GM12878 (cell line): ENCODE results near the gene RALB. TPM values are rescaled to one million over a fixed set of nuclear protein-coding genes. Genes with fewer than 3 reads are reported as not detected.
A peak's percentile ranks its signal among the peaks of the same experiment; 100 is the strongest.

Experiments
- BRCA1 ChIP-seq: IDR thresholded peaks from 2 replicates; pipeline ENCODE4 v1.6.1; 2011; ENCODE audit warnings: low read depth, low read length, improper control_type of control experiment
- CBFB ChIP-seq: IDR thresholded peaks from 2 replicates; pipeline ENCODE4 v1.6.1; 2016; ENCODE audit warnings: antibody characterized with exemption, low read depth
- CUX1 ChIP-seq: IDR thresholded peaks from 2 replicates; pipeline ENCODE4 v1.6.1; 2012; ENCODE audit warnings: improper control_type of control experiment, low read depth, low read length; ENCODE audit not compliant: insufficient replicate concordance
- IKZF1 ChIP-seq: fragments of 450-650 bp; conservative IDR thresholded peaks from 2 replicates; pipeline ENCODE4 v1.6.1; 2017; ENCODE audit warnings: antibody characterized with exemption, mild to moderate bottlenecking
- POLR2A ChIP-seq: IDR thresholded peaks from 2 replicates; pipeline ENCODE4 v1.6.1; 2011; ENCODE audit warnings: low read depth, mild to moderate bottlenecking, low read length
- POU2F2 ChIP-seq: IDR thresholded peaks from 3 replicates; pipeline ENCODE4 v1.6.1; 2011; ENCODE audit warnings: low read depth, mild to moderate bottlenecking, low read length, borderline replicate concordance
- RUNX3 ChIP-seq: IDR thresholded peaks from 2 replicates; pipeline ENCODE4 v1.6.1; 2012; ENCODE audit warnings: low read length, inconsistent platforms
- SREBF1 ChIP-seq: IDR thresholded peaks from 2 replicates; pipeline ENCODE4 v1.6.1; 2012; ENCODE audit warnings: mild to moderate bottlenecking, low read length
- SREBF2 ChIP-seq: IDR thresholded peaks from 2 replicates; pipeline ENCODE4 v1.6.1; 2012; ENCODE audit warnings: mild to moderate bottlenecking, low read length
- TCF12 ChIP-seq: IDR thresholded peaks from 2 replicates; pipeline ENCODE4 v1.6.1; 2011; ENCODE audit warnings: low read depth, mild to moderate bottlenecking, low read length
- ZBTB11 ChIP-seq: fragments of 450-650 bp; formaldehyde crosslinking; IDR thresholded peaks from 2 replicates; pipeline ENCODE4 v1.5.0; 2022; ENCODE audit warnings: mild to moderate bottlenecking, missing genetic modification characterization
- ZBTB40 ChIP-seq: fragments of 450-650 bp; IDR thresholded peaks from 2 replicates; pipeline ENCODE4 v1.6.1; 2016; ENCODE audit warnings: mild to moderate bottlenecking, moderate library complexity, borderline replicate concordance
- polyA plus RNA-seq, 11 experiments: library from polyadenylated mRNA; depleted of rRNA in 4 of 11; unstranded in 6 of 11; stranded (reverse) in 5 of 11; fragments of >200 nt; fragmentation: Nextera tagmentation in 4 of 11; fragmentation: Illumina TruSeq in 1 of 11; extraction: Ambion mirVana in 4 of 11; extraction: Trizol in 1 of 11; gene quantifications; 1 replicate in 1 of 11; 2 replicates in 10 of 11; pipeline versions ENCODE4 v1.2.1 to v1.2.3, GENCODE V29; 2011 to 2016; ENCODE audit warnings: inconsistent platforms in 2 of 11, missing spikeins in 2 of 11, low read depth in 1 of 11
- total RNA-seq, 4 experiments: library from RNA; depleted of rRNA in 3 of 4; stranded (reverse); fragments of >200 nt in 3 of 4; fragmentation: Illumina TruSeq in 1 of 4; extraction: Trizol in 1 of 4; gene quantifications; 2 replicates each; pipeline versions ENCODE4 v1.2.1 to v1.2.3, GENCODE V29; 2013 to 2021
- TF ChIP-seq, protein P1 (sequence below): fragments of 450-650 bp; IDR thresholded peaks from 2 replicates; pipeline ENCODE4 v1.6.1; 2017; ENCODE audit warnings: mild to moderate bottlenecking, moderate library complexity

Gene RALB
- total and polyA plus RNA-seq, 10 of the 15 experiments (the other 5 are each of a cell fraction or from before 2014, with no cell fraction given), result 8.3 to 54.0 (median 24.2) TPM

GRCh38 chr2:120231974-120232635, 20.5 kb upstream of the RALB start (continued):
- TF ChIP-seq ZBTB11 (CRISPR knock-in tag), result no peak
- TF ChIP-seq, protein P1, sequence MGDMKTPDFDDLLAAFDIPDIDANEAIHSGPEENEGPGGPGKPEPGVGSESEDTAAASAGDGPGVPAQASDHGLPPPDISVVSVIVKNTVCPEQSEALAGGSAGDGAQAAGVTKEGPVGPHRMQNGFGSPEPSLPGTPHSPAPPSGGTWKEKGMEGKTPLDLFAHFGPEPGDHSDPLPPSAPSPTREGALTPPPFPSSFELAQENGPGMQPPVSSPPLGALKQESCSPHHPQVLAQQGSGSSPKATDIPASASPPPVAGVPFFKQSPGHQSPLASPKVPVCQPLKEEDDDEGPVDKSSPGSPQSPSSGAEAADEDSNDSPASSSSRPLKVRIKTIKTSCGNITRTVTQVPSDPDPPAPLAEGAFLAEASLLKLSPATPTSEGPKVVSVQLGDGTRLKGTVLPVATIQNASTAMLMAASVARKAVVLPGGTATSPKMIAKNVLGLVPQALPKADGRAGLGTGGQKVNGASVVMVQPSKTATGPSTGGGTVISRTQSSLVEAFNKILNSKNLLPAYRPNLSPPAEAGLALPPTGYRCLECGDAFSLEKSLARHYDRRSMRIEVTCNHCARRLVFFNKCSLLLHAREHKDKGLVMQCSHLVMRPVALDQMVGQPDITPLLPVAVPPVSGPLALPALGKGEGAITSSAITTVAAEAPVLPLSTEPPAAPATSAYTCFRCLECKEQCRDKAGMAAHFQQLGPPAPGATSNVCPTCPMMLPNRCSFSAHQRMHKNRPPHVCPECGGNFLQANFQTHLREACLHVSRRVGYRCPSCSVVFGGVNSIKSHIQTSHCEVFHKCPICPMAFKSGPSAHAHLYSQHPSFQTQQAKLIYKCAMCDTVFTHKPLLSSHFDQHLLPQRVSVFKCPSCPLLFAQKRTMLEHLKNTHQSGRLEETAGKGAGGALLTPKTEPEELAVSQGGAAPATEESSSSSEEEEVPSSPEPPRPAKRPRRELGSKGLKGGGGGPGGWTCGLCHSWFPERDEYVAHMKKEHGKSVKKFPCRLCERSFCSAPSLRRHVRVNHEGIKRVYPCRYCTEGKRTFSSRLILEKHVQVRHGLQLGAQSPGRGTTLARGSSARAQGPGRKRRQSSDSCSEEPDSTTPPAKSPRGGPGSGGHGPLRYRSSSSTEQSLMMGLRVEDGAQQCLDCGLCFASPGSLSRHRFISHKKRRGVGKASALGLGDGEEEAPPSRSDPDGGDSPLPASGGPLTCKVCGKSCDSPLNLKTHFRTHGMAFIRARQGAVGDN, result peak; percentile 33; the same call in 1 of the 2 replicates
- TF ChIP-seq POU2F2, result peak; percentile 9; the same call in 1 of the 3 replicates
- TF ChIP-seq ZBTB40, result peak; percentile 21; the same call in 1 of the 2 replicates
- 0 out of 2 replicates have a peak, but pooled peaks have one; percentile 28 for TF ChIP-seq TCF12
- peak; percentile 88 for TF ChIP-seq RUNX3
- TF ChIP-seq POLR2A, result peak; percentile 70
- TF ChIP-seq CUX1, result no peak
- TF ChIP-seq BRCA1, result no peak
- no peak for TF ChIP-seq SREBF2
- TF ChIP-seq SREBF1, result no peak
- TF ChIP-seq CBFB, result 0 out of 2 replicates have a peak, but pooled peaks have one; percentile 23
- TF ChIP-seq IKZF1, result peak; percentile 85
